K562 (cell line): ENCODE measurements around the gene TREX2. TPM values are rescaled to one million over a fixed set of nuclear protein-coding genes. Genes with fewer than 3 reads are reported as not detected.

Source experiments
- CAMTA2 ChIP-seq: fragments of 250-450 bp; sonication (Bioruptor Pico); conservative IDR thresholded peaks from 2 replicates; pipeline ENCODE4 v1.5.1; 2022
- CBFA2T3 ChIP-seq: fragments of 450-650 bp; IDR thresholded peaks from 2 replicates; pipeline ENCODE4 v1.6.1; 2017
- CREBBP ChIP-seq: IDR thresholded peaks from one replicate; pipeline ENCODE4 v1.6.1; 2012; ENCODE audit warnings: low read depth, mild to moderate bottlenecking, control low read depth, inconsistent platforms, low read length
- DDX20 ChIP-seq: fragments of 450-650 bp; IDR thresholded peaks from 2 replicates; pipeline ENCODE4 v1.6.1; 2016; ENCODE audit warnings: missing genetic modification characterization, low read depth, mild to moderate bottlenecking, missing compliant biosample characterization, moderate library complexity
- EGR1 ChIP-seq: fragments of 450-650 bp; conservative IDR thresholded peaks from 2 replicates; pipeline ENCODE4 v1.6.1; 2017; ENCODE audit warnings: mild to moderate bottlenecking
- ELF4 ChIP-seq: fragments of 450-650 bp; formaldehyde crosslinking; IDR thresholded peaks from 2 replicates; pipeline ENCODE4 v1.4.0; 2022; ENCODE audit warnings: missing genetic modification characterization
- FOXK2 ChIP-seq, 2 experiments: fragments of 450-650 bp; IDR thresholded peaks in 1 of 2; conservative IDR thresholded peaks in 1 of 2; 2 replicates each; pipeline ENCODE4 v1.6.1; 2016; ENCODE audit warnings: low read depth in 2 of 2, mild to moderate bottlenecking in 1 of 2
- HIVEP1 ChIP-seq: fragments of 250-450 bp; sonication (Bioruptor Pico); IDR thresholded peaks from 2 replicates; pipeline ENCODE4 v1.4.0; 2020; ENCODE audit warnings: mild to moderate bottlenecking
- HMGN3 ChIP-seq: IDR thresholded peaks from 2 replicates; pipeline ENCODE4 v1.6.1; 2011; ENCODE audit warnings: borderline replicate concordance, low read depth, mild to moderate bottlenecking, mixed read lengths, low read length; ENCODE audit not compliant: insufficient read length; ENCODE audit errors: extremely low read depth
- HSF4 ChIP-seq: fragments of 250-450 bp; sonication (Bioruptor Pico); IDR thresholded peaks from 2 replicates; pipeline ENCODE4 v2.1.2; 2022; ENCODE audit warnings: mild to moderate bottlenecking, moderate library complexity, borderline replicate concordance
- KAT7 ChIP-seq: sonication (generic); formaldehyde crosslinking; IDR thresholded peaks from 2 replicates; pipeline ENCODE4 v1.8.0; 2022; ENCODE audit warnings: missing genetic modification reagents, mild to moderate bottlenecking, borderline replicate concordance
- KDM5B ChIP-seq: fragments of 200-600 bp; sonication (generic); IDR thresholded peaks from 2 replicates; pipeline ENCODE4 v1.6.1; 2012; ENCODE audit warnings: low read depth, mild to moderate bottlenecking, moderate library complexity, low read length, control low read depth, inconsistent platforms; ENCODE audit not compliant: insufficient replicate concordance
- NFE2L1 ChIP-seq: fragments of 450-650 bp; IDR thresholded peaks from 2 replicates; pipeline ENCODE4 v1.6.1; 2016; ENCODE audit warnings: missing genetic modification characterization, low read depth, mild to moderate bottlenecking, missing compliant biosample characterization, moderate library complexity, borderline replicate concordance
- POLR2H ChIP-seq: IDR thresholded peaks from 2 replicates; pipeline ENCODE4 v1.6.1; 2016; ENCODE audit warnings: missing genetic modification characterization, low read depth, mild to moderate bottlenecking, control low read depth, missing compliant biosample characterization, moderate library complexity
- PTRF ChIP-seq: fragments of 450-650 bp; IDR thresholded peaks from 2 replicates; pipeline ENCODE4 v1.6.1; 2016; ENCODE audit warnings: mild to moderate bottlenecking, missing genetic modification characterization, missing compliant biosample characterization
- RNF2 ChIP-seq: sonication (generic); IDR thresholded peaks from 2 replicates; pipeline ENCODE4 v1.6.1; 2016
- SMC3 ChIP-seq: conservative IDR thresholded peaks from 2 replicates; pipeline ENCODE4 v1.6.1; 2011; ENCODE audit warnings: low read depth, low read length, improper control_type of control experiment; ENCODE audit not compliant: insufficient read depth
- TARDBP ChIP-seq: fragments of 450-650 bp; IDR thresholded peaks from 2 replicates; pipeline ENCODE4 v1.6.1; 2016
- TBL1XR1 ChIP-seq, 2 experiments: IDR thresholded peaks; 2 replicates each; pipeline ENCODE4 v1.6.1; 2012; ENCODE audit warnings: improper control_type of control experiment in 2 of 2, low read length in 2 of 2, mild to moderate bottlenecking in 1 of 2
- ZFP1 ChIP-seq: fragments of 450-650 bp; formaldehyde crosslinking; IDR thresholded peaks from 2 replicates; pipeline ENCODE4 v1.4.0; 2020; ENCODE audit warnings: mild to moderate bottlenecking, mixed read lengths
- ZNF347 ChIP-seq: fragments of 450-650 bp; formaldehyde crosslinking; IDR thresholded peaks from 2 replicates; pipeline ENCODE4 v1.4.0; 2020; ENCODE audit warnings: low read depth, mild to moderate bottlenecking, moderate library complexity
- ZNF644 ChIP-seq: fragments of 200-800 bp; sonication (Bioruptor generic); IDR thresholded peaks from 2 replicates; pipeline ENCODE4 v1.6.1; 2016; ENCODE audit warnings: low read depth, missing genetic modification characterization, missing compliant biosample characterization
- polyA plus RNA-seq, 8 experiments: library from polyadenylated mRNA; depleted of rRNA in 4 of 8; stranded (reverse) in 5 of 8; unstranded in 3 of 8; fragments of >200 nt; fragmentation: Nextera tagmentation in 2 of 8; fragmentation: Illumina TruSeq in 1 of 8; extraction: Ambion mirVana in 2 of 8; extraction: Trizol in 1 of 8; gene quantifications; 2 replicates each; pipeline versions ENCODE4 v1.2.1 to v1.2.3, GENCODE V29; 2011 to 2014; ENCODE audit warnings: inconsistent platforms in 1 of 8, missing spikeins in 1 of 8
- total RNA-seq, 7 experiments: library from RNA; depleted of rRNA in 6 of 7; stranded (reverse); fragments of >200 nt in 6 of 7; fragmentation: Illumina TruSeq in 2 of 7; extraction: Trizol in 2 of 7; gene quantifications; 2 replicates each; pipeline versions ENCODE4 v1.2.1 to v1.2.3, GENCODE V29; 2011 to 2021; ENCODE audit warnings: low replicate concordance in 1 of 7
- TF ChIP-seq, protein P1 (sequence below): fragments of 200-800 bp; sonication (Bioruptor generic); IDR thresholded peaks from 2 replicates; pipeline ENCODE4 v1.6.1; 2017; ENCODE audit warnings: missing genetic modification characterization, missing compliant biosample characterization
- TF ChIP-seq, protein P2 (sequence below): sonication (generic); formaldehyde crosslinking; IDR thresholded peaks from 2 replicates; pipeline ENCODE4 v1.8.0; 2022; ENCODE audit warnings: mild to moderate bottlenecking, low read depth, missing genetic modification reagents
- TF ChIP-seq, protein P3 (sequence below), 2 experiments: IDR thresholded peaks; 2 replicates each; pipeline ENCODE4 v1.6.1; 2011; ENCODE audit warnings: borderline replicate concordance in 1 of 2, control low read depth in 1 of 2, low read depth in 1 of 2, low read length in 1 of 2, mild to moderate bottlenecking in 1 of 2, mixed read lengths in 1 of 2, moderate library complexity in 1 of 2; ENCODE audit not compliant: insufficient read depth in 1 of 2, insufficient read length in 1 of 2, poor library complexity in 1 of 2, severe bottlenecking in 1 of 2; ENCODE audit errors: extremely low read depth in 1 of 2

The TREX2 gene
- total and polyA plus RNA-seq, 9 of the 15 experiments (the other 6 are each of a cell fraction or from before 2014, with no cell fraction given): 0.07 to 1.5 (median 0.33) TPM; not detected in 2

DNA sequence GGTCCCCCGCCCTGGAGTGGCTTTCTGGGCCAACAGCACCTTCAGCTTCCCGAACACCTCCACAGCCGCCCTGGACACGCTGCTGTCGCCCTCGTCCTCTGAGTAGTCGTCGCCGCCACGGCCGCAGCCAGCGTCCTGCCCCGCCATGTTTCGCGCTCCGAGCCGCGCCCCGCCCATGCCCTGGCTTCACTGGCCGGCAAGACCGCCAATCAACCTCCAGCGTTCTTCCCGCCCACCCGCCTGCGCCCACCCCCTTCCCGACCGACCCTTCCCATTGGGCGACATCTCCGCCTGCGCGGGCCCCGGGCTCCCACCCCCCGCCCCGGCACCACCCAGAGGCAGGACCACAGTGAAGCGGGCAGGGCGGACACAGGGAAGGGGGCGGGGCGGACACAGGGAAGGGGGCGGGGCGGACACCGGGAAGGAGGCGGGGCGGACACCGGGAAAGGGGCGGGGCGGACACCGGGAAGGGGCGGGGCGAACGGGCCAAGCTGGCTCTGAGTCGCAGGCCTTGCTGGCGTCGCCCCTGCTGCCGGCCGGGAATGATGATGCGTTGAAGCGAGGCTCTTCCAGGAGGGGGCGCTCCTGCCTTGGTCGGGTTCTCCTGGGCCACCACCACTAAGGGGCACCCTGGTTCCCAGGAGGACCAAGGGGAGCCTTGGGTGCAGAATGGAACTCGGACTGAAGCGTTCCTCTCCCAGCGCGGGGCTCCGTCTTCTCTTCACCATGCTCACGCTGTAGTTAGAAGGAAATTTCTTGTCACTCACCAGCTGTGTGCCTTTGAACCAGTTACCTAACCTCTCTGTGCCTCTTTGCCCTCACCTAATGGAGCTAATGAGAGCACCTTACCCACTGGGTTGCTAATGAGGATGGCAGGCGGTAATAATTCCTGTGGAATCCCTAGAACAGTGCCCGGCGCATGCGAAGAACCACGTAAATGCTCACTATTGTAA is 24.8 kb upstream of the TREX2 start, which contains the start of gene HAUS7 (continued):
- TF ChIP-seq SMC3: peak; percentile 47; the same call in 1 of the 2 replicates
- TF ChIP-seq DDX20 (tag): no peak
- 0 out of 4 replicates have a peak, but pooled peaks of 1 of the 2 experiments have one; percentile 20 for TF ChIP-seq FOXK2 (conservative IDR thresholded peaks at IDR 0.05 in 1 of 2, IDR thresholded peaks at IDR 0.05 in 1 of 2; ENCODE audit: low read depth in 2 of 2)
- no peak for TF ChIP-seq RNF2
- TF ChIP-seq, protein P1, sequence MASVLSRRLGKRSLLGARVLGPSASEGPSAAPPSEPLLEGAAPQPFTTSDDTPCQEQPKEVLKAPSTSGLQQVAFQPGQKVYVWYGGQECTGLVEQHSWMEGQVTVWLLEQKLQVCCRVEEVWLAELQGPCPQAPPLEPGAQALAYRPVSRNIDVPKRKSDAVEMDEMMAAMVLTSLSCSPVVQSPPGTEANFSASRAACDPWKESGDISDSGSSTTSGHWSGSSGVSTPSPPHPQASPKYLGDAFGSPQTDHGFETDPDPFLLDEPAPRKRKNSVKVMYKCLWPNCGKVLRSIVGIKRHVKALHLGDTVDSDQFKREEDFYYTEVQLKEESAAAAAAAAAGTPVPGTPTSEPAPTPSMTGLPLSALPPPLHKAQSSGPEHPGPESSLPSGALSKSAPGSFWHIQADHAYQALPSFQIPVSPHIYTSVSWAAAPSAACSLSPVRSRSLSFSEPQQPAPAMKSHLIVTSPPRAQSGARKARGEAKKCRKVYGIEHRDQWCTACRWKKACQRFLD (CRISPR knock-in tag): 0 out of 2 replicates have a peak, but pooled peaks have one; percentile 74
- no peak for TF ChIP-seq ELF4 (CRISPR knock-in tag)
- no peak for TF ChIP-seq PTRF (tag)
- TF ChIP-seq CBFA2T3: no peak
- TF ChIP-seq TARDBP: no peak
- no peak for TF ChIP-seq HIVEP1 (CRISPR knock-in tag)
- TF ChIP-seq ZNF347 (CRISPR knock-in tag): no peak
- no peak for TF ChIP-seq ZNF644 (tag)
- no peak for TF ChIP-seq TBL1XR1 (IDR thresholded peaks at IDR 0.05; ENCODE audit: low read length in 2 of 2)
- TF ChIP-seq EGR1: no peak
- TF ChIP-seq KAT7 (CRISPR knock-in tag): no peak
- TF ChIP-seq, protein P2, sequence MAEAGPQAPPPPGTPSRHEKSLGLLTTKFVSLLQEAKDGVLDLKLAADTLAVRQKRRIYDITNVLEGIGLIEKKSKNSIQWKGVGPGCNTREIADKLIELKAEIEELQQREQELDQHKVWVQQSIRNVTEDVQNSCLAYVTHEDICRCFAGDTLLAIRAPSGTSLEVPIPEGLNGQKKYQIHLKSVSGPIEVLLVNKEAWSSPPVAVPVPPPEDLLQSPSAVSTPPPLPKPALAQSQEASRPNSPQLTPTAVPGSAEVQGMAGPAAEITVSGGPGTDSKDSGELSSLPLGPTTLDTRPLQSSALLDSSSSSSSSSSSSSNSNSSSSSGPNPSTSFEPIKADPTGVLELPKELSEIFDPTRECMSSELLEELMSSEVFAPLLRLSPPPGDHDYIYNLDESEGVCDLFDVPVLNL (CRISPR knock-in tag): no peak
- no peak for TF ChIP-seq KDM5B
- TF ChIP-seq HSF4: no peak
- TF ChIP-seq, protein P3, sequence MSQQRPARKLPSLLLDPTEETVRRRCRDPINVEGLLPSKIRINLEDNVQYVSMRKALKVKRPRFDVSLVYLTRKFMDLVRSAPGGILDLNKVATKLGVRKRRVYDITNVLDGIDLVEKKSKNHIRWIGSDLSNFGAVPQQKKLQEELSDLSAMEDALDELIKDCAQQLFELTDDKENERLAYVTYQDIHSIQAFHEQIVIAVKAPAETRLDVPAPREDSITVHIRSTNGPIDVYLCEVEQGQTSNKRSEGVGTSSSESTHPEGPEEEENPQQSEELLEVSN (IDR thresholded peaks at IDR 0.05; ENCODE audit: borderline replicate concordance in 1 of 2, extremely low read depth in 1 of 2, insufficient read depth in 1 of 2, insufficient read length in 1 of 2, low read depth in 1 of 2, low read length in 1 of 2, poor library complexity in 1 of 2, severe bottlenecking in 1 of 2): peak; percentile 49 to 75
- TF ChIP-seq POLR2H (tag): no peak
- no peak for TF ChIP-seq HMGN3
- no peak for TF ChIP-seq ZFP1 (CRISPR knock-in tag)
- no peak for TF ChIP-seq CAMTA2 (CRISPR knock-in tag)
- no peak for TF ChIP-seq CREBBP
- TF ChIP-seq NFE2L1: no peak
